Measurements from ENCODE around the gene GPR137B.

- TF ChIP-seq CTCF (IDR thresholded peaks at IDR 0.05) (no peak), POLR2A (IDR thresholded peaks at IDR 0.05) (no peak)
Measured at GRCh38 chr1:236111527-236112331, 30.6 kb upstream of the GPR137B start.

All from adrenal gland (tissue), 5 donors.